IPS-18c (cell line): ENCODE results near the gene BSN.
"Not testable (repeated sequence)": the region's sequence is repeated elsewhere in the genome, so short reads cannot be mapped to it uniquely, and the experiment has no call there.

Source experiments
- H3K4me3 ChIP-seq: 2 replicates; pipeline ENCODE4 v1.7.0; 2013; ENCODE audit warnings: low read depth, mild to moderate bottlenecking, low read length, moderate library complexity; ENCODE audit not compliant: insufficient read depth
- H3K9me3 ChIP-seq: one replicate; pipeline ENCODE4 v1.6.1; 2013; ENCODE audit warnings: mild to moderate bottlenecking, low read length, moderate library complexity; ENCODE audit not compliant: control insufficient read depth, insufficient read depth

The BSN gene

GRCh38 chr3:49673121-49673714, 118.9 kb downstream of the BSN start:
- Histone ChIP-seq H3K4me3 (peak overlapping the region; percentile 98), H3K9me3 (no peaks in the 10 kb centered on the region)

DNA sequence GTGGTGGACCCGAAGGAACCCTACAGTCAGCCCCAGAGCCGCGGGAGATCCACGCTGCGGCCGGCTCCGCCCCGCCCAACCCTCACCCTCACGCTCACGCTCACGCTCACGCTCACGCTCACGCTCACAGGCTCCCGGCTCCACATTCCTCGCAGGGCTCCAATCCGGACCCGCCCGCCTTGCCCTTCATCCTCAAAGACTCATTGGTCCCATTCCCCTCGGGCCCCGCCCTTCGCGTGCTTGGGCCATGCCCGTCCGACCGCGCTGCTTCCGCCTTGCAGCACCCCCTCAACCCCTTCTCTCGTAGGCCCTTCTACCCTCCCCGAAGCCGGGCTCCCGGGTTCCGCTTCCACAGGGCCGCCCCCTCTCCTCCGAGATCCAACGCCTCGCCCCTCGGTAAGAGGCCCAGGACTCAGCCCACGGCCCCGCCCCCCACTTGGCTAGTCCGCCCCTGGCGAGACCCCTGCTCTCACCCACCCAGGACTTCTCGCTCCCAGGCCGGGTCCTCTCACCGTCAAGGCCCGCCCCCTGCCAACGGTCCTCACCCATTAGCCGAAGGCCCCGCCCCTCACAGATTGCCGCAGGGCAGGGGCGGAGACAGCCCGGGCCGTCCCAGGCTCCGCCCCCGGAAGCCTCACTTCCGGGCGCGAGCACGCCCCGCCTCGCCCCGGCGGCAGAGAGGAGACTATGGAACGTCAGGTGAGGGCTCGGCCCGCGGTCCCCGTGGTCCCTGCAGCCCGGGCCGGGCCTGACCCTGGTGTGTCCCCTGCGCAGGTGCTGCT, 119.6 kb downstream of the BSN start, which contains the start of gene APEH:
Gene APEH (plus strand): TSS at position 637 of the 782 bp plus-strand sequence. CDS start 51 bp downstream, at position 688.
- Histone ChIP-seq H3K9me3 (no peaks in the 10 kb centered on the region), H3K4me3 (peak within 1 kb of the TSS; percentile 98)

DNA sequence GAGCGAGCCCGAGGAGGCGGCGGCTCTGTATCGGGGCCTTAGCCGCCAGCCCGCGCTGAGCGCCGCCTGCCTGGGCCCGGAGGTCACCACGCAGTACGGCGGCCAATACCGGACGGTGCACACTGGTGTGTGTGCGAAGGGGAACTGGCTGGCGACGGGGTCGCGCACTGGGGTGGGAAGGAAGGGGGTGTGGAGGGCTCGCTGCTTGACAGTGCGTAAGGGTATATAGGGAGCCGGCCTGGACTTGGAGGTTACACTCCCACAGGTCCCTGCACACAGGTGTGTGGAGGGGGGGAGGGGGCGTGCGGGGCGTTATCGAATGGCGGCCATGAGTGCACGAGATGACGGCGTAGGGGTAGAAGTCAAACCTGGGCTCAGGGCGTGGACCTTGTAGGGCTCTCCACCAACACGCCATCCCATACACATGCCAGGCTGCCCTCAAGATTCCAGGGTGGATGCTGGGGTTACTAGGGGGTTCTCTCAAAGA, 120.3 kb downstream of the BSN start:
- H3K4me3 ChIP-seq, result peak overlapping the region; percentile 98
- H3K9me3 ChIP-seq, result no peaks in the 10 kb centered on the region

GRCh38 chr3:49675912-49676311, 121.6 kb downstream of the BSN start:
- Histone ChIP-seq H3K9me3 (no peaks in the 10 kb centered on the region), H3K4me3 (no peak overlapping the region)

DNA sequence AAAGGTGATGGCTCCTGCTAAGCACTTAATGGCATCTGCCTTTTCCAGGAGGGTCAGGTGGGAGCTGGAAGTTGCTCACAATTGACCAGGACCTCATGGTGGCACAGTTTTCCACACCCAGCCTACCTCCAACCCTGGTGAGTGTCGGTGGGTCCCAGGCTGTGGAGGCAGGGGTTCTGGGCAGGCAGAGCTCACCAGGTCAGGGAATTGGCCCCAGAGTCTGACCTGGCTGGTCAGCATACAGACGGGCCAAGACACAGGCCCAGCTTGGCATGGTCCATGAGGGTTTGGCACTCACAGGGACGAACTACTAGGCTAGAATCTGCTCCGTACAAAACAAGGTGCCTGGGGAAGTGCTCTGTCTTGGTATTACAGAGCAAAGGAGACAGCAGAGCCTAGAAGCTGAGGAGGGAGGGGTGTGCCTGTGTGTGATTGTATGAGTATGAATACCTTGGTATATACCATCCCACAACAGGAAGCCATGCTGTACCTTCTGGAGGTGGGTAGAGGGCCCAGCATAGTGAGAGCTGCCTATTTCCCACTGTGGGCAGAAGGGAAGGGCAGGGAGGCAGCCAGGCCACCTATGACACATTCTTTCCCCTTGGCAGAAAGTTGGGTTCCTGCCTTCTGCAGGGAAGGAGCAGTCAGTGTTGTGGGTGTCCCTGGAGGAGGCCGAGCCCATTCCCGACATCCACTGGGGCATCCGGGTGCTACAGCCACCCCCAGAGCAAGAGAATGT, 126.4 kb downstream of the BSN start:
- Histone ChIP-seq H3K9me3 (no peaks in the 10 kb centered on the region), H3K4me3 (no peak overlapping the region)

- no peaks in the 10 kb centered on the region for H3K9me3 ChIP-seq
Measured at GRCh38 chr3:49681232-49681522, 126.9 kb downstream of the BSN start.

DNA sequence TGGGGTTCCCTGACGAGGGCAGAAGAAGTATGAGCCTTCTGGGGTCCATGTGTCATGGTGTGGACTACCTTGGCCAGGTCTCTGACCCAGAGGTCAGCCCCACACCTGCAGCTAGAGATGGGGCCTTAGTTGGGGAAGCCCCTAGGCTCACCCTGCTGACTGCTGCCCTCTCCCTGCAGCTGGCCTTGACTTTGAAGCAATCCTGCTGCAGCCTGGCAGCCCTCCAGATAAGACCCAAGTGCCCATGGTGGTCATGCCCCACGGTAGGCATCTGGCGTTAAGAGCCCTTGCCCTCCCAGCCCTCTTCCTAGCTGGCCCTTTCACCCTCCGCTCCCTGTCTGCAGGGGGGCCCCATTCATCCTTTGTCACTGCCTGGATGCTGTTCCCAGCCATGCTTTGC, 127.3 kb downstream of the BSN start:
- Histone ChIP-seq H3K4me3 (no peak overlapping the region), H3K9me3 (no peaks in the 10 kb centered on the region)

More at GRCh38 chr3:49681232-49681522, 126.9 kb downstream of the BSN start:
- no peak overlapping the region for H3K4me3 ChIP-seq

GRCh38 chr3:49683162-49683561, 128.9 kb downstream of the BSN start:
- Histone ChIP-seq H3K4me3 (no peak overlapping the region), H3K9me3 (no peaks in the 10 kb centered on the region)

DNA sequence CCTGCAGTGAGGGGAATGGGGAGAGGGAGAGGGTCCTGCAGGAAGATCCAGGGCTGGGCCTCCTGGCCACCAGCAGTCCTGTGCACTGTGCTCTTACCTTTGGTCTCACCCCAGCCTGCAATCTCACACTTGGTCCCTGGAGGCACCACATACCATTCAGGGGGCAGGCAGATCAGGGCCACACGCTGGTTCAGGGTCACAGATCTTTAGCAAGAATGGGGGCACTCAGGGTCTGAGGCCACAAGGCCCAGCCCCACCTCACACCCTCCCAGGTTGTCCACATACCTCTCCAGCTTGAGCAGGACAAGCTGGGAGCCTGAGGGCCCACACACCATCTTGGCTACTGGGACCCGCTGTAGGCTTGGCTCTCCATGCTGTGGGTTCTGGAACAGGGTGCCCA, 130.2 kb downstream of the BSN start:
- H3K4me3 ChIP-seq, H3K9me3 ChIP-seq: not testable (repeated sequence)

GRCh38 chr3:49685103-49685502, 130.8 kb downstream of the BSN start:
- H3K4me3 ChIP-seq, H3K9me3 ChIP-seq: not testable (repeated sequence)

DNA sequence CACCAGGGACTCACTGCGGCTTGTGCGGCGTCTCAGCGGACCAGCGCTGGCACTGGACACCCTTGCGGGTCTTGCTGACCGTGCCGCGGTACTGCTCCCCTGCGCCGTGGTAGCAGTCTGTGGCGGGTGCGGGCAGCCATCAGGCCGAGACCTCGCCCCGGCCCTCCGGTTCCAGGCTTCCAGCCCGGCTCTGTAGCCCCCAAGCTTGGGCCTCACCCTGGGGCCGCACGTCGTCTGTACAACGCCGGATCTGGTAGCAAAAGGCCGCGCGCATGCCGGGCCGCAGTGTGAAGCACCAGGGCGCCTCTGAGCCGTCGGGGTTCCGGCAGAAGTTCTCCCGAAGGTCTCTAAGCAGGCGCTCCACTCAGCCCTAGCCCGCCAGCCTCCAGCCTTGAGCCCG, 131.6 kb downstream of the BSN start:
- H3K9me3 ChIP-seq, result not testable (repeated sequence)
- peak overlapping the region; percentile 56; the same call in 1 of the 2 replicates for H3K4me3 ChIP-seq

GRCh38 chr3:49686346-49686745, 132.1 kb downstream of the BSN start:
- H3K9me3 ChIP-seq, result not testable (repeated sequence)
- peak overlapping the region; percentile 56; the same call in 1 of the 2 replicates for H3K4me3 ChIP-seq

DNA sequence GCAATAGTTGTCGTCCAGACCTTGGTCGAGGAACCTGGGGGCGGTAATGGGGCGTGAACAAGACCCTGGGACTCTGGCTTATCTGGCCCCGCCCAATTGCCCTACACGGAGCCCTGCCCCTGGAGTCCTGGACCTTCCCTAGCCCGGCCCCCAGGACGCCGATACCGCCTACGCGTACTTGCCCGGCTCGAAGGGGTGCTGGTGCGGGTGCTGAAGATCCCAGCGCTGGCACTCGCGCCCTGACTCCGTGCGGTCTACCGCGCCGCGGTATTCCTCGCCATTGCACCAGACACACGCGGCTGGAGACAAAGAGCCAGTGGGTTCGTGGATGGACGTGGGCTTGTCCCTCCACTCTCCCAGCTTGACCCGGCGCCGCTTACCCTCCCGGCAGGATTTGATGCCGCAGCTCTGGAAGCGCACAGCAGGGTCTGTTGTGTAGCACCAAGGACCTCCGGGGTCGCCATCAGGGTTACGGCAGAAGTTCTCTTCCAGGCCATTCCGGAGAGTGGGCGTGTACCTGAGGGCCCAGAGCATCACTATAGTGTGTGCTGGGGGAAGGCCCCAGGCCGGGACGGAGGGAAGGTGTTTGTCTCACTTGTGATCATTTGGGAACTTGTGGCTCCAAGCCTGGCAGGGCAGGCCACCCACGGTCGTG, 132.6 kb downstream of the BSN start:
- H3K9me3 ChIP-seq, result not testable (repeated sequence)
- H3K4me3 ChIP-seq, result peak overlapping the region; percentile 56

DNA sequence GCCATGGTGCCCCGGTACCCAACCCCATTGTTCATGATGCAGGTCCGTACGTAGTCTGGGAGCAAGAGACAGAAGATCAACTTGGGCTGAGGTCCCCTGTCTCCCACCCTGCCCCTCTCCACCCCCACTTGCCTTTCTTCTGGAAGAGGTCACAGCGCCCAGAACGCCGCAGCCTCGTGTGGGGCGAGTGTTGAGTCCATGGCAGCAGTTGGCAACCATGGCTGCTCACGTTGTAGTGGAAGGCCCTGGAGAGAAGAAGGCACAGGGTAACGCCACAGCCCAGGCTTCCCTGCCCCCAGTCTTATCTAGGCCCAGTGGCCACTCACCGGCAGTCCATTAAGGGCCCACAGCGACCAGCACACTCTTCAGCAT, 133.1 kb downstream of the BSN start:
- not testable (repeated sequence) for H3K9me3 ChIP-seq
- H3K4me3 ChIP-seq, result peak overlapping the region; percentile 56; the same call in 1 of the 2 replicates

DNA sequence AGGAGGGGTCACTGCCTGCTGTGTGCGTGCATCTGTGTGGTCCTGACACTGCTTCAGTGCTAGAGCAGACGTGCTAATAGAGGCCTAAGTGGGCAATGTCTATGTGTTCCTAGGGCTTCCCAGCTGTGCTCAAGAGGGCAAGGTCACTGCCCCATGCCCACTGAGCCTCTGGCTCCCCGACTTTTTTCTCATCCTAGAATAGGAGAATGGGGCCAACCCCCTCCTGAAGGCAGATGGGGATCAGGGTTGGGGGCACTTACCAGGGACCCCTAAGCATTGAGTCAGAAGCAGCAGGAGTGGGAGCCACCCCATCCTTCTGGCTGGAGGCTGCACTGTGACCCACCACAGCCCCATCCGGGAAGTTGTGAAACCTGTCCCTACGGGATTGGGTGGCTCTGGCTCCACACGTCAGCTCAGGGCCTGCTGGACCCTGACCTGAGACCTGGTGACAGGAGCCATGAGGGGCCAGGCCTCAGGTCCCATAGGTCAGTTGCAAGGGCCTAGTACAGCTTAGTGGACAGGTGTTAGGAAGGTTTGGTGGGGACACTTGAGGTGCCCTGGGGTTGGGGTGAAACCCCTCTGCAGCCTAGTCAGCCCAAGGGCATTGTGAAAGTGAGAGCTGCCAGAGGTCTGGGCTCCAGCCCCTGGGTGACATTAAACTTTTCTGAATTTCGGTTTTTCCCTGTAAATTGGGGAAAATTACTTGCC, 134.2 kb downstream of the BSN start:
- peak overlapping the region; percentile 77; the same call in 1 of the 2 replicates for H3K4me3 ChIP-seq
- not testable (repeated sequence) for H3K9me3 ChIP-seq

DNA sequence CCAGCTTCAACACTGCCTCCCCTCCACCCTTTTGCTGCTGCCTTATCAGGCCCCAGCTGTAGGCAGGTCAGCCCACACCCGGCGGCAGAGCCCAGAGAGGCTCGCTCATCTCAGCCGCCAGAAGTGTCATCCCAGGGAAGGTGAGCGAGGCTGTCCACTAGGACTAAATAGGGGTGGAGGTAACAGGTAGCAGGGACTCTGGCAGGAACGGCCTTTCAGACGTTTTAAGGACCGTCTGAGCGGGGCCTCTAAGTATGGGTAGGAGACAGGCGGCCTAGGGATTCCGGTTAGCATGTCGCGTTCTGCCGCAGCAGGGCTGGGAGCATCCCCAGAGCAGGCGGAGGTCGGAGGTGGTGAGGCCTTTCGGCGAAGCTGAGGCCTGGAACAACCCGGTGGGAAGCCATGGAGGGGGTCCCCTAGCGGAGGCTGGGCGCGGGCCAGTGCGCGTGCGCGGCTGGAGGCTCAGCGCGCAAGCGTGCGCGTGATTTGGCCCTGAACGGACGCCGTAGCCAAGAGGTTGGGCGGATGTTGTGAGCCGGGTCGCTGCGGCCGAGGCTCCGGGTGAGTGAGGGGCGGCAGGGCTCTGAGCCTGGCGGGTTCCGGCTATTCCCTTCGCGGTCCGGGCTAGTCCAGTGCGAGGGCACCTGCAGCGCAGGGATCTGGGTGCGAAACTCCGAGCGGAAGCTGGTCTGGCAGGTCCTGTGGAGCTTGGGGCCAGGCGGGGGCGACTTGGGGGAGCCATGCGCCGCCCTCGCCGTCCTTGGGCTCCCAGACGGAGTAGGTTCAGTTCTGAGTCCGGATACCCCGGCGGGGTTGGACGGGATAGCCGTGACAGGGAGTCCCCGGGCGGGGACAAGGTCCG, 135.0 kb downstream of the BSN start, which contains the start of the genes MST1 and RNF123:
Gene MST1 (minus strand): TSS at position 429 of the 862 bp plus-strand sequence. CDS start 783 bp downstream, outside the sequence.
Gene RNF123 (plus strand): TSS at position 512 of the 862 bp plus-strand sequence. CDS start 1,609 bp downstream, outside the sequence.
- H3K9me3 ChIP-seq, result no peaks in the 10 kb centered on the region

More for the DNA sequence above, 135.0 kb downstream of the BSN start, which contains the start of the genes MST1 and RNF123:
- H3K4me3 ChIP-seq, result peak within 1 kb of the TSS; percentile 77
